Glomerular visceral epithelial cell (primary cell): ENCODE measurements around the gene KBTBD8.

Experiments
- DNase-seq: peaks from one replicate; pipeline ENCODE4 v3.0.0-alpha.2; 2016; ENCODE audit errors: extremely low spot score

The KBTBD8 gene, protein sequence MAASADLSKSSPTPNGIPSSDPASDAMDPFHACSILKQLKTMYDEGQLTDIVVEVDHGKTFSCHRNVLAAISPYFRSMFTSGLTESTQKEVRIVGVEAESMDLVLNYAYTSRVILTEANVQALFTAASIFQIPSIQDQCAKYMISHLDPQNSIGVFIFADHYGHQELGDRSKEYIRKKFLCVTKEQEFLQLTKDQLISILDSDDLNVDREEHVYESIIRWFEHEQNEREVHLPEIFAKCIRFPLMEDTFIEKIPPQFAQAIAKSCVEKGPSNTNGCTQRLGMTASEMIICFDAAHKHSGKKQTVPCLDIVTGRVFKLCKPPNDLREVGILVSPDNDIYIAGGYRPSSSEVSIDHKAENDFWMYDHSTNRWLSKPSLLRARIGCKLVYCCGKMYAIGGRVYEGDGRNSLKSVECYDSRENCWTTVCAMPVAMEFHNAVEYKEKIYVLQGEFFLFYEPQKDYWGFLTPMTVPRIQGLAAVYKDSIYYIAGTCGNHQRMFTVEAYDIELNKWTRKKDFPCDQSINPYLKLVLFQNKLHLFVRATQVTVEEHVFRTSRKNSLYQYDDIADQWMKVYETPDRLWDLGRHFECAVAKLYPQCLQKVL

DNA sequence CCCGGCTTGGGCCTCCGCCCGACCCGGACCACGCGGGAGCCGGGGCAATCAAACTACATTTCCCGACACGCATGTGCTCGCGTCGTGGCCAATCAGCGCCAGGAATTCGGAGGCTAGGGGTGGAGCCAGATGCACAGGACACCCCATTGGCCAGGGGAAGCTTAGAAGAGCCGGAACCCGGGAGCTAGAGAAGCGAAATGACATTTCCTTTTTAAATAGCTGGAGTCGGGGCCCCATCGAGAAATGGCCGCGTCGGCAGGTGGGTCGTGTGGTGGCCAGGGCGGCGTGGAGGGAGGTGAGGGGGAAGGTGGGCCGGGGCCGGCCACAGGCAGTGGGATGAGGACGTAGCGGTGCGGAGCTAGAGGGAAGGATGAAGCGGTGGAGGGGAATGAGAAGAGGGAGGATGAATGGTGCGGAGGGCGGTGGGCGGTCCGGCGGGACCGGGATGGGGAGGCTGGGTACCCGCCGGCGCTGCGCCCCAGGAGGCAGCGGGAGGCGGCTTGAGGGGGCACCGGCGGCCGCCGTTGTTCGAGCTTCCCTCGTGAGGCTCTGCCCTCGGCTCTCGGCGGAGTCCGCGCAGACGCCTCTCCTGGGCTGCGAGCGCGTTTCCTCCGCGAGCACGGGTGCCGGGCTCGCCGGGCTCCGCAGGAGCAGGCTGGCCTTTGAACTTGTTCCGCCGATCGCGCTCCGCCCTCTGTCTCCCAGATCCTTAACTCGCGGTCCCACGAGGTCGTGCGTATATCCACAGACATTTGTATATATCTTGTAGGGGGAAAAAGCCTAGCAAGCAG, at the start of gene KBTBD8:
TSS of gene KBTBD8 (plus strand) at position 195 of the 791 bp plus-strand sequence. CDS start at position 244, 49 bp downstream.
- peak; percentile 98 for DNase-seq

DNA sequence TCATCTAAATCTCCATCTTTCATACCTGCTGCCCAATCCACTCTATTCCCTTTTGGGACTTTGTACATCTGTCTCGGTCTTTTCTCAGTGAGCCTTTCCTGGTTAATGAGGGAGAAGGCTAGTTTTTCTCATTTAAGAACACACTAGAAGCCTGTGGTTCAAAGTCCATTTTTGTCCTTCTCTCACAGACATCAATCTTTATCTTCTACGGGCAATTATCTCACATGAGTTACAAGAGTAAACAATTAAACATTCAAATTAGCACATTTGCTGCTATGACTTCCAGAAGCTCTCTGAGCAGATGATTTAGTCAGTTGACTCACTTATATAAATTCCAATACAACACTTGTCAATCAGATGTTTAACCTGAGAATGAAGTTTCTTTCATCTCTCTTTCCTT, 49.3 kb upstream of the KBTBD8 start:
- DNase-seq, result no peak

DNA sequence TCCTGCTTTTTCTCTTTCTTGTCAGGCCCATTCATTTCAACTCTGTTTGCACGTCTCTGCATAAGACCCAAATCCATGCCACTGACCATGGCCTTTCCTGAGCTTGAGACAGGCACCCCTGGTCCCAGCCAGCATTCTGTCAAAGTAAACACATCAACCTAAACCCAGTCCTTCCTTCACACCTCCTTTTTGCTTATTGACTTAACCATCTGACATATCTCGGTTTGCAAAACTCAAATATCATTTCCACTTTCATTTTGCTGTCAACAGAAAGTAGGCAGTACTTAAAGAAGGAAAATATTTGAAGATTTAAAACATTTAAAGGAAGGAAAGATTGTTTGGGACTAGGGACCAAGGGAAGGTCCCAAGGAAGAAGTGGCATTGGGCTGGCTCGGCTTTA, 48.2 kb upstream of the KBTBD8 start:
- no peak for DNase-seq

DNA sequence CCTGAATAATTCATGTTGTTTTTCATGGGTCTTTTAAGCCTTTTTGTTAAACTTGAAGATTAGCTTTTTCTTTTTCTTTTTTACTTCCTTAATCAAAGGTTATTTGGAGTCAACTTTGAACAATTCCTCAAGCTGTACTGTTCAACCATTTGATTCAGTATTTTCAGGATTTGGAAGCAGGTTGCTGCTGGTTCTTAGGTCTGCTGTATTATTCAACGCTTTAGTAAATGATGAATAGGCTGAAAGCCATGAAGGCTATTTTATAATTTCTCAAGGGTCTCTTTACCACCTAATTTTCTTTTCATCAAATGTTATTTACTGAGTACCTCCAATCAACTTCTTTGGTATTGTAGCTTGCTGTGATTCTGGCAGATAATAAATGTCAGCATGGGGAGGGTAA, 45.8 kb upstream of the KBTBD8 start:
- DNase-seq, result no peak

DNA sequence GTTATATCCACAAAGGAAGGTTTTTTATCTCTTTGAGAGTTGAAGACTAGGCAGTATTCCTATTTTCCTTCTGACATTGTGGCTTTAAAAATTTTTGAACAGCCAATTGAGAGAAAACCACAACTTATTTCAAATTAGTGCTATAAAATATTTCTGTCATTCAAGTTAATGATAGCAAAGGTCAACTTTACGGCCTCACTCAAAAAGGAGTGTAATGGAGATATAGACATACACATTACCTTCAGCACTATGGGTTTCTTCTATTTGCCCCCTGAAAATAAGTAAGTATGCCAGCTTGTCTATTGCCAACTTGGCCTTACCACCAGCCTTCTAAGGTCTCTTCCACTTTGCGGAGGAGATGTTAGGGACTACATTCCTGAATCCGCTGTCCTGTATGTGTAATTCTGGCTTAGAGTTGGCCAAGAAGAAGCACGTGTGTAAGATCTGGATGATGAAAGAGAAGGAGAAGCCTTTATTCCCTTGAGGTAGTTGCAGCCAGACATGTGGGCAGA, 44.1 kb upstream of the KBTBD8 start:
- no peak for DNase-seq

DNA sequence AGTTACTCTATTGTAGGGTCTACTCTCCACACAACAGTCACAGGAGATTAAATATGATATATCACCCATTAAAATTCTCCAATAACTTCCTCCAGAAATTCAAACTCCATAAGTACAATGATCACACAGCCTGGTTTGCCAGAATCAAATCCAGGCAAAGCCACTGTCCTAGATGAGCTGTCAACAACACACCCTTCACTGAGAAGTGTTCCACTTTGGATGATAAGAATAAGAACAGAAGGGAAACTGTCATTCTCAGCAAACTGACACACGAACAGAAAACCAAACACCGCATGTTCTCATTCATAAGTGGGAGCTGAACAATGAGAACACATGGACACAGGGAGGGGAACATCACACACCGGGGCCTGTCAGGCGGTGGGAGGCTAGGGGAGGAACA, 41.4 kb upstream of the KBTBD8 start:
- no peak for DNase-seq

DNA sequence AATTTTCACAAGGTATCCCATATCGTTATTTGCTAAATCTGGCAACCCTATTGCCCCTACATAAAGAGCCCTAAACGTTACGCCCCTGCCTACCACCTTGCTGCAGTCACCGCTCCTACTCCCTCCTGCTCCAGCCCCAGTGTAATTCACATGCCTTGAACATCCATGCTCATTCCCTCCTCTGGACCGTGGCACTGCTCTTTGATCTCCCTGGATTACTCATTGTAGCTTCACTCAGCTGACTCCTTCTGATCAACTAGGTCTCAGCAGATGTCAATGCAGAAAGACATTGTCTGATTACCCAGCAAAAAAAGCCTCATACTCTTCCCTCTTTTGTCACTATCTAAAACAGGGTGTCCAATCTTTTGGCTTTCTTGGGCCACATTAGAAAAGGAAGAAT, 40.7 kb upstream of the KBTBD8 start:
- DNase-seq, result no peak

DNA sequence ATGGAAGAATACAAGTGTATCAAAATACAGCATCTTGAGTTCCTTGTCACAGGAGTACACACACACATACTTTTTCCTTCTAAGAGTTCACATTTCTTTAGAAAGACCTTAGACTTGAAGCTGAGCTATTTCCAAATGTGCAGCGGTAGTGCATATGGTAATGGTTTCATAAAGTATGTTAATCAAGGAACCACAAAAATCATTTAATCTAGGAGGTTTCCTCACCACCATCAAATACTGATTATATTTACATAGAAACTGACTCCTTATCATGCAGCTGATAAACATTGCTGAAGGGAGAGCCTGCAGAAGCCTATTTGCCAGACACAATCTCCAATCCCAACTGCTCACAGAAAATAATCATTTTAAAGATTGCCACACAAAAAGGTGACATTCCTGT, 40.0 kb upstream of the KBTBD8 start:
- DNase-seq, result no peak

DNA sequence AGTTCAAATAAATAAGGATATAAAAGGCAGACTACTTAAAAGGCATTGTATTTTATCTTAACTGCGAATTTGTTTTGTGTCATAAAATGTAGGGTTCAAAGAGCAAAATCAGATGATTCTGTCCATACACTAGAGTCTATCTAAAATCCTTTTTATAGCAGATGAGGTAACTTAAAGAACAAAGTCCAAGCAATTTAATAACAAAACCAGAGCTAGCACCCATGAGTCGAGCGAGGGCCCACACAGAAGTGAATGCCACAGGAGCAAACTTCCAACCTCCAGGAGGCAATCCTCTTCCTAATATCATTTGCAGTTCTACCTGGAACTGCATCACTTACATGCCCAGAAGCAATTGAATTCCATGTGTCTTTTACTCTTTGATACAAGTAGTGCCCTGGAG, 35.4 kb upstream of the KBTBD8 start:
- DNase-seq, result no peak

DNA sequence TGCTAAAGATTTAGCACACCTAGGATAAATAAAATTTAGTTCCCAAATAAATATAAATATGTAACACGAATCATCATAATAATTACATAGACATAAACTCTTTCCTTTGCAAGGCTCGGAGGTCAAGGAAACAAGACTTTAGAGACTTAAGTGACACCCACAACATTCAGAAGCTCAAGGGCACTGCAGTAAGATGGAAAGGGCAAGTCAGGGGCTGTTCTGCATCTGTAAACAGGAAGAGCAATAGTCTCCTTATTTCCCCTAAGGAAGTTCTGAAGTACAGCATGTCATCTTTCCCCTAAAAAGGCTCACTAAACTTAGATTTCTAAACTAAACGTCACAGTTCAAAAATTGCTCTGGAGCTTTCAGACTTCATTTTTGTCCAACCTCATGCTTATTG, 26.9 kb upstream of the KBTBD8 start:
- DNase-seq, result no peak

DNA sequence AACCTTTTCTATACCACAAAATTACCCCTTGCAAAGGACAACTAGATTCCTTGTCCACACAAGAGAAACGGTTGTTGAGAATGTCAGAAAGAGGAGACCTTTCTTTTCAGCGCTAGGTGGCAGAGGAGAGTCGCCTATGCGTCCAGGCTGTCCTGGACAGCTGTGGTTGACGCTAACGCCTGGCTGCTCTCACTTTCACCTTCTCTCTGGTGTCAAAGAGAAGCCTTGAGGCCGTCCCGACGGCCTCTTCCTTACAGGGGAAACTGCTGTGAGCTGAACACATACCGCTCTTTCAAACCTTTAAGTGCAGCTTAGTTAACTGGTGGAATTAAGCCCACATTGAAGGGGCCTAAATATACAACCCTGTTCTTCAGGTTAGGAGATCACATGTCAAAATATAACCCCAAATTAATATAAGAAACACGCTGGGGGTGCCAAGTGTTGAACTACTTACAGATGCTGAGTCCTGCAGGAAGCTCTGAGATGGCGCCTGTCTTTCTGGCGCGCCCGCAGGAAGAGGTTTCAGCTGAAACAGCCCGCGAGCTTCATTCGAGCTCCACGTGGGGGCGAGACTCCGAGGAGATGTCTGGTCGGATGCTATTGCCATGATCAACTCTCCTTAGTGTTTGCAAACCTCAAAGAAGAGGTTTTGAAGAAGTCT, 26.1 kb upstream of the KBTBD8 start:
- peak; percentile 70 for DNase-seq

DNA sequence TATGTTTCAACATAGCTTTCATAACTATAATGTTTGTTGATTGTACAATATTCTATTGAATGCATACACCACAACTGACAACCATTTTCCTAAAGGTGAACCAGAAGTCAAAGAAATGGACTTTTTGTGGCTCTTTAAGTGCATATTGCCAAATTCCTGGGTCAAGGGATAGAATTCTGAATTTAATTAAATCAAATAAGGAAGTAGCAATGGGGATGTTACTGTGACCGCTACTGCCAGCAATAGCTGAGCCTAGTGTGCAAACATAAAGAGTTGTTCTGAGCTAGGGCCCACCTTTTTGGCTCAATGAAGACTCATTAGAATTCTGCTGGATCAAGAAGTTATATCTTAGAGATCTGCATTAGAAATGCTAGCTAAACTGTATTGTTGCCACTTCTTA, 17.3 kb upstream of the KBTBD8 start:
- DNase-seq, result no peak

DNA sequence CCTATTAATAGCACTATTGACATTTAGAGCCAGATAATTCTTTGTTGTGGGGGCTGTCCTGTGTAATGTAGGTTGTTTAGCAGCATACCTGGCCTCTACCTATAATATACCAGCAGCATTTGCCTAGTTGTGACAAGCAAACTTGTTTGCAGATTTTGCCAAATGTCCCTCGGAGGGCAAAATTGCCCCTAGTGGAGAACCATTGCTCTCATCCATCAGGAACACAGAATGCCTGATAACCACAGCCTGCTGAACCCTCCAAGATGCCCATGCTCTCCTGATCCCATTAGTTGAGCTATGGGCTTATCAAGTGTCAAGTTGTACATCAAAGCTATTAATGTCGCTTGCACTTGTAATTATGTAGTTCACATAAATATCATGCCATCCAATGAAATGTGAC, 15.0 kb upstream of the KBTBD8 start:
- DNase-seq, result no peak

DNA sequence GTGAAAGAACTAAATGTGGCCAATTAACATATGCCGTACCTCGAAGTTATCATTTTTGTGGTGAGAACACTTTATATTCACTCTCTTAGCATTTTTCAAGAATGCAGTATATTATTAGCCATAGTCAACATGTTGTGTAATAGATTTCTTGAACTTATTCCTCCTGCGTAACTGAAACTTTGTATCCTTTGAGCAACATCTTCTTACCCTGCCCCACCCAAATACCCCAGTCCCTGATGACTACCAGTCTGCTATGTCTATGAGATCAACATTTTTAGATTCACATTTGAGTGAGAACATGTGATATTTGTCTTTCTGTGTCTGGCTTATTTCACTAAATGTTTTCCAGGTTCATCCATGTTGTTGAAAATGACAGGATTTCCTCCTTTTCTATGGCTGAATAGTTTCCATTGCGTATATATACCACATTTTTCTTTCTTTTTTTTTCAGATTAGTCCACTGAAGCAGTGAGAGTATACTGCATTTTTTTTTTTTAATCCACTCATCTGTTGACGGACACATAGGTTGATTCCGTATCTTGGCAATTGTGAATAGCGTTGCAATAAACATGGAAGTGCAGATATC, 12.7 kb upstream of the KBTBD8 start:
- no peak for DNase-seq

DNA sequence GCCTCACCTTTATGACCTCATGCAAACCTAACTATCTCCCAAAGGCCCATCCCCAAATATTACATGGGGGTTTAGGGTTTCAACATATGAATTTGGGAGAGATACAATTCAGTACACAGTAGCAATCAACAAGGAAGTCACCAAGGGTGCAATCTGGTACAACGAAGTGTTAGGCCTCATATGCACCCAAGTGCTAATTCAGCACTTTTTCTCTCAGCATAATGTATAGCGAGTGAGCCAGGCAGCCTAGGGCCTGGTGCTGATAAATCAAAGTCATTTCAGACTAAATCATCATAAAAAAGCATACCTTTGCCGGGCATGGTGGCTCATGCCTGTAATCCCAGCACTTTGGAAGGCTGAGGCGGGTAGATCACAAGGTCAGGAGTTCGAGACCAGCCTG, 11.7 kb upstream of the KBTBD8 start:
- DNase-seq, result no peak

DNA sequence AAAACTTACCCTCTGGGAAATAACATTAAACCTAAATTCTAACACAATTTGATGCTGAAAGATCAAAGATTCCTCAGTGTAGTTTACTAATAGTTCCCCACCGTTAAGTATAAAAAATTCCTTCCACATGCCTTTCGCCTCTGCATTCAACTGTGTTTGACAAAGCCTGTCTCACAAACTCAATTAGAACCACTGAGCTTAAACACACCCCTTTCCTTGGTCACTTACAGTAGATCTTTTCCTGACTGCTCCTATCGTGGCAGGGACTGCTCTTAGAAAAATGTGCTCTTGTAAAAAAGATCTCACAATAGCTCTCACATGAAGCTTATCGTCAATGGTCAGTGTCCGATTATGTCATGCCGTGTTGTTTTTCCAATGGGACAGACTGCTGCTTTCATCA, 8.9 kb upstream of the KBTBD8 start:
- DNase-seq, result no peak

DNA sequence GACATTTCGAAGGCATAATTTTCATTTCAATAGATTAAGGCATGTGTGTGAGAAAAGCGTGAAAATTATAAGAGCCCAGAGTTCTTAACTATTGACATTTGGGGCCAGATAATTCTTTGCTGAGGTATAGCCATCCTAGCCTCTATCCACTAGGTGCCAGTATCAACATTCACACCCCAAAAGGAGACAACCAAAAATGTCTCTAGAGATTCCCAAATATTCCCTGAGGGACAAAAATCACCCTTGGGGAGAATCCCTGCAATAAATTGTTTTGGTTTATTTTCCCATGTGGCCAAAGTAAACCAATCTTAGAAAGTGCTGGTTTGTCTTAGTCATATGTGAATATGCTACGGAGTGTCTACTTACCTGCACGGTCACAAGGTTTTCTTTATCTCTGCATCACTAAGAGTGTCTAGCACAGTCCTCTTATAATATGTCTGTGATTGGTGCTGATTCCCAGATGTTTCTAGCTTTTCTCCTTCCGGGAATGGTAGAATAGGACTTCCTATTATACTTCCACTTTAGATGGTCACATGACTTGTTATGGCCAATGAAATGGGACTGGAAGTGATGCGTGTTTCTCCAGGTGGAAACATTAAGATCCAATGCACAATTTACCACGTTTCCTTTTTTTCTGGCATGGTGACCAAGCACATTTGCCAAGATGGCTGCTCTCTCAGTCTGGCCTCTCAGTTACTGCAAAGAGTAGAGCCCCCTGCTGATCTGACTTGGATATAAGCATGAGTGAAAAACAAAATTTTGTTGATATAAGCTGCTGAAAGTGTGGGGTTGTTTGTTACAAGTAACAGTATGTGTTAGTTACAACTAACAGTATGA, 8.0 kb upstream of the KBTBD8 start:
- DNase-seq, result no peak

DNA sequence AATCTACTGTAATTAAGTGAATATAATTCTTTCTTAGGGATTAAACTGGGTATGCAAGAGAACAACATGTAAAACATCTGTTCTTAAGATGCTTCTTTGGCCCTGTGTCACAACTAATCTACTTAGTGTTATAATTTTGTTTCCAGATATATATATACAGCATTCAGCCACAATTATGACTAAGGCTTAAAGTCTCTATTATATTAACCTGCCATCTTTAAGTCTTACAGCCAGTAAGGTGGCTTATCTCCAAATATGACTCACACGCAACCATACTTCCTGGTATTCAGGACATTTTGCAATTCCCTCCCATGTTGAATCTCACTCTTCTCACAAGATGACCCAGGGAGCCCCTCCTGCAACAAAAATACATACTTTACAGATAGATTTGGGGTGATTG, 6.6 kb upstream of the KBTBD8 start:
- DNase-seq, result no peak

DNA sequence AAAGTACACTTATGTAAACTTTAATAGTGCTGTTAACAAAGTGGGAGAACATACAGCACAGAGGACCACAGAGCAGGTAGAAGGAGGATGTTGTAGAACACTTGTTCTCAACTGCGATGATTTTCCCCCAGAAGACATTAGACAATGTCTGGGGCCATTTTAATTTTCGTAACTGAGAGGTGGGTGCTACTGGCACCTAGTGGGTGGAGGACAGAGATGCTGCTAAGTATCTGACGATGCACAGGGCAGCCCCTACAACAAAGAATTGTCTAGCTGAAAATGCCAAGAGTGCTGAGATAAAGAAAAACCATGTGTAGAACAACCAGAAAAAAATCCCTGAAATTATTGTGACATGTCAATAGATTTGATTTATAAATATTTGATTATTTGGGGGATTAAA, 5.0 kb upstream of the KBTBD8 start:
- no peak for DNase-seq

DNA sequence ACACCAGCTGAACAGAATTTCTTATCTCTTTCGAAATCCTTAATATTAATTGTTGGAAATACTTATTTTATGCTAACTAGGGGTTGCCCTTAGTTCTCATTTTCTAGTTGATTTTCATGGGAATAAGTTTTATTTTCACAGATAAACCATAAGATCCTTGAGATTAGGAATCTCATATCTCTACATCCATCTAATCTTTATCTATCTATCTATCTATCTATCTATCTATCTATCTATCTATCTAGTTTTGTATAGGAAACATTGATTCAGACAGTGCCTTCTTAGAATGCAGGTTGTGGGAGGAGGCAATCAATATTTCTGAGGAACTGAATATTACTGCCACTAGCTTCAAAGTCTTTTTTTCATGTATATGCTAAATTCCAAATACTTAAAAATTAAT, 3.5 kb upstream of the KBTBD8 start:
- no peak for DNase-seq

DNA sequence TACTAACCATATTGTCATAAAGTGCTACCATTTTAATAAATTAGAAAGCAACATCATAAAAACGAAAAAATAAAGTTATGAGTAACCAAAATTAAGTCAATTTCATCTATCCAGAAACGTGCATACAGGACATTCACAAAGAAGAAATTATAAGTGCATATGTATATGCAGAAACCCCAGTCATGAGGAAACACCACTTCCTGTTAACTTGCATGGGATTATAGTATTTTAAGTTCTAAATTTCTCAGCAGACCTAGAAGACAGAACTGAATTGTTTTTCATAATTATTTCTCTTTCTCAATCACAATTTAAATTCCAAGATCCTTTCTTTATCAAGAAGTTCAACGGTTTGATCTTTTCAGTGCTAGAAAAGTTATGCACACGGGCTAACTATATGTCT, 1.4 kb upstream of the KBTBD8 start:
- no peak for DNase-seq
